Uterus (tissue), 4 donors: Measurements from ENCODE around the gene APOB. TPM values are rescaled to one million over a fixed set of nuclear protein-coding genes. Genes with fewer than 3 reads are reported as not detected.

ENCODE experiments used
- DNase-seq, 2 donors: peaks; one replicate each; pipeline ENCODE4 v3.0.0-alpha.2; 2019 to 2020
- H3K27ac ChIP-seq, 2 donors: fragments of 200-600 bp; sonication (generic); 1 replicate in 1 of 2; 2 replicates in 1 of 2; pipeline ENCODE4 v1.5.1; 2016 to 2018
- H3K27me3 ChIP-seq, 2 donors: fragments of 200-600 bp; sonication (generic); one replicate each; pipeline ENCODE4 v1.5.1; 2018 to 2019; ENCODE audit warnings: control low read depth in 1 of 2
- H3K36me3 ChIP-seq, 2 donors: fragments of 200-600 bp; sonication (generic); one replicate each; pipeline ENCODE4 v1.5.1; 2019; ENCODE audit warnings: control low read depth in 1 of 2
- H3K4me1 ChIP-seq, 2 donors: fragments of 200-600 bp; sonication (generic); one replicate each; pipeline ENCODE4 v1.5.1; 2018 to 2019; ENCODE audit warnings: control low read depth in 1 of 2
- H3K4me3 ChIP-seq, 2 donors: fragments of 200-600 bp; sonication (generic); 1 replicate in 1 of 2; 2 replicates in 1 of 2; pipeline ENCODE4 v1.5.1; 2018 to 2019; ENCODE audit warnings: mild to moderate bottlenecking in 1 of 2
- H3K9me3 ChIP-seq, 2 donors: fragments of 200-600 bp; sonication (generic); one replicate each; pipeline ENCODE4 v1.5.1; 2019; ENCODE audit warnings: control low read depth in 1 of 2
- POLR2A ChIP-seq, 2 donors: fragments of 450-650 bp; IDR thresholded peaks; one replicate each; pipeline ENCODE4 v1.6.1; 2016; ENCODE audit warnings: antibody characterized with exemption in 2 of 2, mild to moderate bottlenecking in 1 of 2, moderate library complexity in 1 of 2
- intact Hi-C: fragments of 100-400 bp; cut with DNase I; formaldehyde crosslinking; loops from one replicate; pipeline ENCODE4 v1.15.1; 2023; ENCODE audit warnings: low total_unique reads
- total RNA-seq, 4 donors: library from RNA; depleted of rRNA in 3 of 4; stranded (reverse); fragments of >200 nt in 3 of 4; gene quantifications; one replicate each; pipeline versions ENCODE4 v1.1.0 to v1.2.4, GENCODE V29; 2014 to 2023
- TF ChIP-seq, protein P1 (sequence below), 4 experiments: fragments of 200-600 bp in 2 of 4; fragments of 450-650 bp in 2 of 4; sonication (generic) in 2 of 4; IDR thresholded peaks; one replicate each; pipeline ENCODE4 v1.5.1; 2016 to 2019; ENCODE audit warnings: antibody characterized with exemption in 4 of 4, mild to moderate bottlenecking in 2 of 4, moderate library complexity in 1 of 4
- donor health status: DM: yes; HTN: yes; CAD: no.

APOB gene
- total RNA-seq, 4 donors from 2014 or later, result 0.41 to 0.55 TPM; not detected in 2

GRCh38 chr2:21001988-21002813 lies 41.7 kb downstream of the APOB start:
- TF ChIP-seq POLR2A (IDR thresholded peaks at IDR 0.05), result no peak
- TF ChIP-seq, protein P1, sequence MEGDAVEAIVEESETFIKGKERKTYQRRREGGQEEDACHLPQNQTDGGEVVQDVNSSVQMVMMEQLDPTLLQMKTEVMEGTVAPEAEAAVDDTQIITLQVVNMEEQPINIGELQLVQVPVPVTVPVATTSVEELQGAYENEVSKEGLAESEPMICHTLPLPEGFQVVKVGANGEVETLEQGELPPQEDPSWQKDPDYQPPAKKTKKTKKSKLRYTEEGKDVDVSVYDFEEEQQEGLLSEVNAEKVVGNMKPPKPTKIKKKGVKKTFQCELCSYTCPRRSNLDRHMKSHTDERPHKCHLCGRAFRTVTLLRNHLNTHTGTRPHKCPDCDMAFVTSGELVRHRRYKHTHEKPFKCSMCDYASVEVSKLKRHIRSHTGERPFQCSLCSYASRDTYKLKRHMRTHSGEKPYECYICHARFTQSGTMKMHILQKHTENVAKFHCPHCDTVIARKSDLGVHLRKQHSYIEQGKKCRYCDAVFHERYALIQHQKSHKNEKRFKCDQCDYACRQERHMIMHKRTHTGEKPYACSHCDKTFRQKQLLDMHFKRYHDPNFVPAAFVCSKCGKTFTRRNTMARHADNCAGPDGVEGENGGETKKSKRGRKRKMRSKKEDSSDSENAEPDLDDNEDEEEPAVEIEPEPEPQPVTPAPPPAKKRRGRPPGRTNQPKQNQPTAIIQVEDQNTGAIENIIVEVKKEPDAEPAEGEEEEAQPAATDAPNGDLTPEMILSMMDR (IDR thresholded peaks at IDR 0.05), result no peak

DNA sequence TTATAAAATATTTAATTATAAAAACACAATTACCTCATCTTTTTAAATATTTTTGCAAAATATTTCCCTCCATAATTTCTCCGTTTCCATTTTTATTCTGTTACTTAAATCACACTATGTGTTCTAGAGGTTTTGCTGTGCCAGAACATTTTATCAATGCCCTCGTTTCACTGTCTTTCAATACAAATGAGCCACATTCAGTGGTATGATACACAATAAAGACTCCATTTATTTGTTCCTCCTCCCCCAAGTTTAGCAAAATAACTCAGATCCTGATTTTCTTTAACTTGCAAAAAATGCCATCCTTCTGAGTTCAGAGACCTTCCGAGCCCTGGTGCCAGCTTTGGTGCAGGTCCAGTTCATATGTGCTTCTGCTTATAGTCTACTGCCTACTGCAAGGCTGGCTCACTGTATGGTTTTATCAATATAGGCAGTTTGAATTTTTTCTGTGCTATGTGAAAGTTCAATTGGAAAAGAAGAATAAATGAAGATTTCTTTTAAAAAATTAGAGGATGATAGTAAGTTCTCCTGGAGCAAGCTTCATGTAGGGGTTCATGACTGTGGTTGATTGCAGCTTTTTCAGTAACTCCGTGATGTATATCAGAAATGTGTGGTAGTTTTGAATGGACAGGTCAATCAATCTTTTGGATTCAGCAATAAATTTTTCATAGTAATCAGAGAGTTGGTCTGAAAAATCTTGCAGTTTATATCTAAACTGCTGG lies 42.5 kb downstream of the APOB start:
- Histone ChIP-seq H3K4me1 (no peaks in the 10 kb centered on the region), H3K9me3 (no peaks in the 10 kb centered on the region), H3K4me3 (no peak overlapping the region), H3K27ac (no peak overlapping the region), H3K27me3 (no peaks in the 10 kb centered on the region), H3K36me3 (no peaks in the 10 kb centered on the region)
- DNase-seq, result no peak
- TF ChIP-seq, protein P1 (IDR thresholded peaks at IDR 0.05), result no peak
- no peak for TF ChIP-seq POLR2A (IDR thresholded peaks at IDR 0.05)
- intact Hi-C loops, result no loop called here

More at GRCh38 chr2:21001988-21002813, 41.7 kb downstream of the APOB start:
- Histone ChIP-seq H3K4me1 (no peaks in the 10 kb centered on the region), H3K36me3 (no peaks in the 10 kb centered on the region), H3K27ac (no peak overlapping the region), H3K9me3 (no peaks in the 10 kb centered on the region), H3K4me3 (no peak overlapping the region), H3K27me3 (no peaks in the 10 kb centered on the region)
- no peak for DNase-seq
- intact Hi-C loops, result no loop called here

GRCh38 chr2:20999906-21000645 lies 43.8 kb downstream of the APOB start:
- H3K27ac ChIP-seq, result no peak overlapping the region
- intact Hi-C loops, result no loop called here
- no peaks in the 10 kb centered on the region for H3K9me3 ChIP-seq
- H3K27me3 ChIP-seq, result no peaks in the 10 kb centered on the region
- H3K4me1 ChIP-seq, result no peaks in the 10 kb centered on the region
- DNase-seq, result no peak
- no peaks in the 10 kb centered on the region for H3K36me3 ChIP-seq
- H3K4me3 ChIP-seq, result no peak overlapping the region
- TF ChIP-seq POLR2A (IDR thresholded peaks at IDR 0.05), result no peak
- TF ChIP-seq, protein P1 (IDR thresholded peaks at IDR 0.05), result no peak

DNA sequence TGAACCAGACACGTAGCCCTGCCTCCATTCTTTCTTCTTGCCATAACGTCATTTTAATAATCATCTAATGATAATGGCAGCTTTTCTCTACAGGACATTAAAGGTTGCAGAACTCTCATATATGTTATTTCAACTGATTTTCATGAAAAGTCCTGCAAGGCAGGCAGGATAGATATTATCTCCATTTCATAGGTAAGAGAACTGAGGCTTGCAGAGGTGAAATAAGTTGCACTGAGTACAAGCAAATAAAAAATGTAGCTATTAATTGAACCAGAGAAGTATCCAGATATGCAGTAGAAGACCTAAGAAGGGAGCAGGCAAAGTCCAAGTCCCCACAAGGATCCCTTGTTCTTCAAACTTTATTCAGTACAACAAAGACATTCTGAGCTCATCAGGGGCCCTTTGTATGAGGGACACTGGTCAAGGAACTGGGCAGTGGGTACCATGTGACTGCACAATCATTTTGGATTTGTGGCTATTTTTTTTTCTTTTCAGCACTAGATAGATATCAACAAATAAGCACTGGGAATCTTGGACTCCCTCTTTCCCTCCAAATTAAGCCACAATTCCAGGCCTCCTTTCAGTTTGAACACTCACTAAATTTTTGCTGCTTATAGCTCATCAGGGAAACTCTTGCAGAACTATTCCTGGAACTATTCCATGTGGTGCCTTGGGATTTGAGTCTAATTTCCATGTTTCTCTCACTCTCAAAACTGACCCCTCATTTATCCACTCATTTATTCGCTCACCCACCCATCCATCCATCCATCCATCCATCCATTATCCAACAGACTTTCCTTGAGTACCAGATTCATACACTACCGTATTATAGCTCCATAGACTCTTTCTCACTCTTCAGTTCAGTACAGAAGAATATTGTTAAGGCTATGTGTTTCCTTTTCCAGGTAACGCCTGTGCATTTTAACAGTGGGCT lies 44.6 kb downstream of the APOB start:
- no peaks in the 10 kb centered on the region for H3K36me3 ChIP-seq
- intact Hi-C loops, result no loop called here
- no peaks in the 10 kb centered on the region for H3K9me3 ChIP-seq
- H3K4me1 ChIP-seq, result no peaks in the 10 kb centered on the region
- DNase-seq, result no peak
- H3K4me3 ChIP-seq, result no peak overlapping the region
- no peak overlapping the region for H3K27ac ChIP-seq
- no peak for TF ChIP-seq POLR2A (IDR thresholded peaks at IDR 0.05)
- TF ChIP-seq, protein P1 (IDR thresholded peaks at IDR 0.05), result no peak
- no peaks in the 10 kb centered on the region for H3K27me3 ChIP-seq
